Panc1 (cell line): ENCODE measurements around the gene GALNT10. TPM values are rescaled to one million over a fixed set of nuclear protein-coding genes. Genes with fewer than 3 reads are reported as not detected.

Experiments used
- ATAC-seq: fragments of 200-7000 bp; cut with Tn5 transposase; 2 replicates; pipeline ENCODE4 v1.9.1; 2020; ENCODE audit warnings: mild to moderate bottlenecking, moderate library complexity
- BruUV-seq: library from RNA; stranded (reverse); fragments of 400-500 nt; replicated peaks from 2 replicates; lab custom pipeline; 2021; lab: Mats Ljungman, UMichigan
- CTCF ChIA-PET: fragments of 300-600 bp; sonication (Branson Sonifier 250); formaldehyde crosslinking; loops from one replicate; lab custom pipeline; 2022; ENCODE audit warnings: antibody characterized with exemption; lab: Charles Lee
- POLR2A ChIA-PET: fragments of 300-600 bp; sonication (Branson Sonifier 250); formaldehyde crosslinking; loops from one replicate; lab custom pipeline; 2022; ENCODE audit warnings: antibody characterized with exemption; lab: Charles Lee
- DNase-seq: peaks from one replicate; pipeline ENCODE4 v3.0.0-alpha.2; 2010; ENCODE audit warnings: low read depth, low spot score
- H3K27ac ChIP-seq: 2 replicates; pipeline ENCODE4 v1.5.1; 2011; ENCODE audit warnings: mild to moderate bottlenecking, low read length, inconsistent platforms
- H3K27me3 ChIP-seq: fragments of 200-500 bp; sonication (Bioruptor generic); 2 replicates; pipeline ENCODE4 v1.6.0; 2014; ENCODE audit warnings: low read length, inconsistent platforms; ENCODE audit not compliant: control insufficient read depth, insufficient read depth
- H3K36me3 ChIP-seq: fragments of 200-500 bp; sonication (Bioruptor generic); 2 replicates; pipeline ENCODE4 v1.5.1; 2014; ENCODE audit warnings: inconsistent platforms, mild to moderate bottlenecking, low read length, moderate library complexity; ENCODE audit not compliant: control insufficient read depth, insufficient read depth
- H3K4me1 ChIP-seq: 2 replicates; pipeline ENCODE4 v1.5.1; 2011; ENCODE audit warnings: inconsistent platforms, mild to moderate bottlenecking, low read length, moderate library complexity; ENCODE audit not compliant: control insufficient read depth, insufficient read depth
- H3K4me3 ChIP-seq, 2 experiments: 2 replicates each; pipeline ENCODE4 v1.5.1; 2011 to 2012; ENCODE audit warnings: low read depth in 2 of 2, low read length in 2 of 2, mild to moderate bottlenecking in 2 of 2, inconsistent platforms in 1 of 2, moderate library complexity in 1 of 2
- H3K9me3 ChIP-seq: fragments of 200-500 bp; sonication (Bioruptor generic); 2 replicates; pipeline ENCODE4 v1.5.1; 2014; ENCODE audit warnings: low read depth, mild to moderate bottlenecking, inconsistent platforms, low read length, moderate library complexity; ENCODE audit not compliant: control insufficient read depth, insufficient read depth
- CTCF ChIP-seq: fragments of 450-650 bp; IDR thresholded peaks from 2 replicates; pipeline ENCODE4 v1.5.1; 2017; ENCODE audit warnings: mild to moderate bottlenecking
- POLR2AphosphoS5 ChIP-seq: IDR thresholded peaks from 2 replicates; pipeline ENCODE4 v1.6.1; 2012; ENCODE audit warnings: mild to moderate bottlenecking, low read depth, low read length, moderate library complexity
- REST ChIP-seq, 2 experiments: IDR thresholded peaks; 2 replicates each; pipeline ENCODE4 v1.6.1; 2011 to 2012; ENCODE audit warnings: low read depth in 2 of 2, control low read depth in 1 of 2, low read length in 1 of 2, mild to moderate bottlenecking in 1 of 2, moderate library complexity in 1 of 2; ENCODE audit not compliant: insufficient read depth in 1 of 2
- SIN3A ChIP-seq: IDR thresholded peaks from 2 replicates; pipeline ENCODE4 v1.6.1; 2012; ENCODE audit warnings: low read depth, mild to moderate bottlenecking, low read length, moderate library complexity, borderline replicate concordance; ENCODE audit not compliant: insufficient read depth
- TCF7L2 ChIP-seq: IDR thresholded peaks from 2 replicates; pipeline ENCODE4 v1.6.1; 2011; ENCODE audit warnings: mild to moderate bottlenecking, low read depth, low read length, inconsistent platforms
- in situ Hi-C: cut with HindIII; loops from 2 replicates; pipeline ENCODE4 v1.10.0; 2016; ENCODE audit warnings: low sequenced_read_pairs, low pct_unique_long_range_greater_than_20kb
- intact Hi-C: fragments of 100-400 bp; cut with micrococcal nuclease; formaldehyde crosslinking; loops from one replicate; pipeline ENCODE4 v1.10.0; 2022; ENCODE audit not compliant: unreplicated experiment
- total RNA-seq: library from RNA; stranded (reverse); gene quantifications from one replicate; pipeline ENCODE4 v1.2.1, GENCODE V29; 2021; ENCODE audit not compliant: unreplicated experiment

GALNT10 gene
- total RNA-seq, 1 experiment from 2014 or later: 50.5 TPM

GRCh38 chr5:154415114-154415513 lies 224.6 kb downstream of the GALNT10 start:
- ATAC-seq: no peak
- ChIA-PET POLR2A (no interaction called here), CTCF (no interaction called here)
- no TSS peak for BruUV-seq
- Histone ChIP-seq H3K4me1 (no peaks in the 10 kb centered on the region), H3K36me3 (no peaks in the 10 kb centered on the region), H3K27ac (no peak overlapping the region), H3K9me3 (no peaks in the 10 kb centered on the region), H3K27me3 (no peaks in the 10 kb centered on the region), H3K4me3 (no peak overlapping the region)
- in situ Hi-C loops (no loop called here), intact Hi-C loops (no loop called here)
- TF ChIP-seq TCF7L2: no peak
- TF ChIP-seq SIN3A: no peak
- TF ChIP-seq CTCF: no peak
- TF ChIP-seq REST (IDR thresholded peaks at IDR 0.05; ENCODE audit: insufficient read depth in 1 of 2, low read depth in 2 of 2, low read length in 1 of 2): no peak
- TF ChIP-seq POLR2AphosphoS5: no peak
- no peak for DNase-seq

GRCh38 chr5:154418344-154418820 lies 227.8 kb downstream of the GALNT10 start:
- intact Hi-C loops (no loop called here), in situ Hi-C loops (no loop called here)
- Histone ChIP-seq H3K4me3 (no peak overlapping the region), H3K4me1 (no peaks in the 10 kb centered on the region), H3K27me3 (no peaks in the 10 kb centered on the region), H3K36me3 (no peaks in the 10 kb centered on the region), H3K27ac (no peak overlapping the region), H3K9me3 (no peaks in the 10 kb centered on the region)
- ChIA-PET CTCF (interaction anchor here (0.7 kb wide), 1 partner anchor 82 kb away, joined by 3 read pairs; no protein-coding TSS in a partner anchor), POLR2A (no interaction called here)
- DNase-seq: no peak
- no peak for TF ChIP-seq SIN3A
- no peak for TF ChIP-seq POLR2AphosphoS5
- TF ChIP-seq CTCF: no peak
- no peak for TF ChIP-seq REST (IDR thresholded peaks at IDR 0.05; ENCODE audit: insufficient read depth in 1 of 2, low read depth in 2 of 2, low read length in 1 of 2)
- TF ChIP-seq TCF7L2: no peak
- BruUV-seq: TSS peak; percentile 53
- ATAC-seq: no peak
